ENCODE results near the gene DRC7. TPM values are rescaled to one million over a fixed set of nuclear protein-coding genes. Genes with fewer than 3 reads are reported as not detected.

Gene DRC7
- total and polyA plus RNA-seq, 10 of the 15 experiments (the other 5 are each of a cell fraction or from before 2014, with no cell fraction given): 0.06 to 0.49 (median 0.14) TPM; not detected in 4

GRCh38 chr16:57672416-57672815 lies 22.2 kb upstream of the DRC7 start:
- Histone ChIP-seq H4K20me1 (ENCODE audit: control insufficient read depth, insufficient read depth) (no peaks in the 10 kb centered on the region), H3K27ac (ENCODE audit: control insufficient read depth, insufficient read depth) (no peak overlapping the region), H3K9ac (ENCODE audit: control insufficient read depth, insufficient read depth, low read length) (no peak overlapping the region), H3K36me3 (ENCODE audit: control insufficient read depth in 2 of 2, insufficient read depth in 2 of 2, low read length in 1 of 2) (no peaks in the 10 kb centered on the region), H2AFZ (ENCODE audit: control insufficient read depth, low read depth, low read length) (no peak overlapping the region), H3K79me2 (ENCODE audit: control insufficient read depth, insufficient read depth, low read length) (no peaks in the 10 kb centered on the region), H3K27me3 (replicated peaks in 1 of 2; ENCODE audit: control insufficient read depth in 2 of 2, insufficient read depth in 2 of 2, low read length in 1 of 2) (peaks cover 5 to 7% of the 10 kb centered on the region in 2 experiments), H3K4me1 (ENCODE audit: control insufficient read depth, insufficient read depth, low read length) (no peaks in the 10 kb centered on the region), H3K4me2 (ENCODE audit: control insufficient read depth, insufficient read depth) (no peak overlapping the region), H3K4me3 (no peak overlapping the region), H3K9me3 (replicated peaks; ENCODE audit: control insufficient read depth, insufficient read depth, low read length) (no peaks in the 10 kb centered on the region)
- POLR2A ChIA-PET: no interaction called here
- intact Hi-C loops (cut with micrococcal nuclease; ENCODE audit: unreplicated experiment) (no loop called here), in situ Hi-C loops (cut with MboI) (no loop called here)
- ATAC-seq (no peak), DNase-seq (ENCODE audit: low read depth, low spot score) (no peak), FAIRE-seq (no peak)
- SMC1A ChIA-PET (ENCODE audit: uncharacterized antibody, unreplicated experiment): interaction anchor here (1.2 to 1.3 kb wide), 2 partner anchors 11 to 13 kb away, joined by 3 read pairs; no protein-coding TSS in a partner anchor
- 27% methylated on average over 3 of the region's 3 CpGs for WGBS (ENCODE audit: insufficient coverage, insufficient replicate concordance, low lambda C conversion rate, missing lambda C conversion rate)
- BruUV-seq (replicated peaks): no TSS peak
- no peak for TF ChIP-seq E2F4 (IDR thresholded peaks at IDR 0.05; ENCODE audit: low read depth, low read length)
- no peak for TF ChIP-seq ZNF207 (IDR thresholded peaks at IDR 0.05; ENCODE audit: borderline replicate concordance)
- no peak for TF ChIP-seq PBX3 (IDR thresholded peaks at IDR 0.05; ENCODE audit: insufficient replicate concordance, low read depth, low read length)
- no peak for TF ChIP-seq CTCF (IDR thresholded peaks at IDR 0.05 in 2 of 3, conservative IDR thresholded peaks at IDR 0.05 in 1 of 3; ENCODE audit: control insufficient read depth in 2 of 3, extremely low read depth in 1 of 3, insufficient read depth in 1 of 3, low read depth in 3 of 3, low read length in 3 of 3)
- no peak for TF ChIP-seq LARP7 (IDR thresholded peaks at IDR 0.05)
- TF ChIP-seq HCFC1 (IDR thresholded peaks at IDR 0.05; ENCODE audit: low read length): no peak
- TF ChIP-seq ETV6 (conservative IDR thresholded peaks at IDR 0.05 in 1 of 2, IDR thresholded peaks at IDR 0.05 in 1 of 2; ENCODE audit: borderline replicate concordance in 1 of 2, low read depth in 1 of 2): no peak
- TF ChIP-seq FOS (IDR thresholded peaks at IDR 0.05; ENCODE audit: borderline replicate concordance, extremely low read depth, insufficient read length): no peak
- CTCF ChIA-PET: interaction anchor here (1.1 kb wide), 1 partner anchor 84 kb away, joined by 3 read pairs; no protein-coding TSS in a partner anchor
- RAD21 ChIA-PET (ENCODE audit: unreplicated experiment): interaction anchor here (1.3 kb wide), 1 partner anchor 96 kb away, joined by 3 read pairs; no protein-coding TSS in a partner anchor
